ENCODE measurements around the gene YAP1.

GRCh38 chr11:102238391-102238821, 128.2 kb downstream of the YAP1 start:
- TF ChIP-seq CTCF (IDR thresholded peaks at IDR 0.05) (no peak), POLR2A (IDR thresholded peaks at IDR 0.05; ENCODE audit: low read length) (no peak), NFE2L2 (conservative IDR thresholded peaks at IDR 0.05; ENCODE audit: low read length) (no peak), GATA3 (IDR thresholded peaks at IDR 0.05; ENCODE audit: borderline replicate concordance) (no peak), MAZ (IDR thresholded peaks at IDR 0.05; ENCODE audit: borderline replicate concordance, low read depth, low read length) (no peak)
